Left ventricle myocardium inferior (tissue), 1 donor: Measurements from ENCODE around the gene NECAB2. TPM values are rescaled to one million over a fixed set of nuclear protein-coding genes. Genes with fewer than 3 reads are reported as not detected.

Experiments used
- DNase-seq: peaks from one replicate; pipeline ENCODE4 v3.0.0-alpha.2; 2020
- H3K27ac ChIP-seq: fragments of 200-600 bp; replicated peaks from 2 replicates; pipeline ENCODE4 v1.8.0; 2021
- H3K27me3 ChIP-seq: fragments of 200-600 bp; 2 replicates; pipeline ENCODE4 v1.8.0; 2021; ENCODE audit warnings: low read depth
- H3K36me3 ChIP-seq: fragments of 200-600 bp; 2 replicates; pipeline ENCODE4 v1.8.0; 2021
- H3K4me1 ChIP-seq: fragments of 200-600 bp; 2 replicates; pipeline ENCODE4 v1.8.0; 2021
- H3K4me3 ChIP-seq: fragments of 200-600 bp; 2 replicates; pipeline ENCODE4 v1.8.0; 2021; ENCODE audit warnings: mild to moderate bottlenecking, moderate library complexity
- H3K9me3 ChIP-seq: fragments of 200-600 bp; replicated peaks from 2 replicates; pipeline ENCODE4 v1.8.0; 2021
- CTCF ChIP-seq: fragments of 200-600 bp; IDR thresholded peaks from 2 replicates; pipeline ENCODE4 v1.8.0; 2021; ENCODE audit warnings: antibody characterized with exemption, mild to moderate bottlenecking, borderline replicate concordance
- intact Hi-C: fragments of 100-400 bp; cut with micrococcal nuclease; formaldehyde crosslinking; loops from one replicate; pipeline ENCODE4 v1.11.0; 2022
- total RNA-seq: library from RNA; stranded (reverse); fragmentation: NEBNext Ultra II Directional; extraction: Animal tissue kit (Norgen Biotek cat#: 25700); gene quantifications from one replicate; pipeline ENCODE4 v1.2.1, GENCODE V29; 2021
- donor health status: DM: no; HTN: yes; CAD: no; lungs with severe emphysema.

The NECAB2 gene
- total RNA-seq, 1 donor from 2014 or later: 0.69 TPM

GRCh38 chr16:84040226-84040822 is 72.3 kb downstream of the NECAB2 start:
- no peak overlapping the region for H3K27ac ChIP-seq
- no peak for DNase-seq
- no peak for TF ChIP-seq CTCF
- no peaks in the 10 kb centered on the region for H3K36me3 ChIP-seq
- H3K4me1 ChIP-seq: peaks cover 16% of the 10 kb centered on the region
- H3K9me3 ChIP-seq: peaks cover 14% of the 10 kb centered on the region
- peaks cover 32% of the 10 kb centered on the region for H3K27me3 ChIP-seq
- H3K4me3 ChIP-seq: no peak overlapping the region
- intact Hi-C loops: no loop called here

GRCh38 chr16:84040823-84041820 is 73.1 kb downstream of the NECAB2 start:
- H3K4me3 ChIP-seq: no peak overlapping the region
- peaks cover 16% of the 10 kb centered on the region for H3K4me1 ChIP-seq
- H3K27me3 ChIP-seq: peaks cover 32% of the 10 kb centered on the region
- no peak for TF ChIP-seq CTCF
- no peaks in the 10 kb centered on the region for H3K36me3 ChIP-seq
- no peak overlapping the region for H3K27ac ChIP-seq
- H3K9me3 ChIP-seq: peaks cover 6% of the 10 kb centered on the region
- no peak for DNase-seq
- intact Hi-C loops: no loop called here

GRCh38 chr16:84041881-84042280 is 73.8 kb downstream of the NECAB2 start:
- Histone ChIP-seq H3K27me3 (peaks cover 32% of the 10 kb centered on the region), H3K36me3 (no peaks in the 10 kb centered on the region), H3K9me3 (no peaks in the 10 kb centered on the region), H3K4me1 (peaks cover 16% of the 10 kb centered on the region), H3K27ac (no peak overlapping the region), H3K4me3 (no peak overlapping the region)
- intact Hi-C loops: no loop called here
- no peak for TF ChIP-seq CTCF
- DNase-seq: no peak

- H3K36me3 ChIP-seq: no peaks in the 10 kb centered on the region
- no peak for TF ChIP-seq CTCF
- H3K4me3 ChIP-seq: no peak within 1 kb of the TSS
- DNase-seq: no peak
- no peaks in the 10 kb centered on the region for H3K9me3 ChIP-seq
- intact Hi-C loops: no loop called here
- H3K27me3 ChIP-seq: peaks cover 32% of the 10 kb centered on the region
- peaks cover 16% of the 10 kb centered on the region for H3K4me1 ChIP-seq
- no peak within 1 kb of the TSS for H3K27ac ChIP-seq
These were observed 74.3 kb downstream of the NECAB2 start, which contains the start of gene SLC38A8 for GRCh38 chr16:84042308-84042878. TSS of gene SLC38A8 (minus strand) at chr16:84042795. CDS start at chr16:84042157, 638 bp downstream.

- intact Hi-C loops: no loop called here
- Histone ChIP-seq H3K36me3 (no peaks in the 10 kb centered on the region), H3K27me3 (peaks cover 32% of the 10 kb centered on the region), H3K4me1 (peaks cover 16% of the 10 kb centered on the region), H3K27ac (no peak overlapping the region), H3K4me3 (no peak overlapping the region), H3K9me3 (no peaks in the 10 kb centered on the region)
- DNase-seq: no peak
- no peak for TF ChIP-seq CTCF
These were observed 74.9 kb downstream of the NECAB2 start for GRCh38 chr16:84042879-84043485.
